Neural progenitor cell (in vitro differentiated cells): ENCODE measurements around the gene VAPA. TPM values are rescaled to one million over a fixed set of nuclear protein-coding genes. Genes with fewer than 3 reads are reported as not detected.

ENCODE experiments used
- DNase-seq: peaks from one replicate; pipeline ENCODE4 v3.0.0-alpha.2; 2016; ENCODE audit warnings: low spot score
- H2AFZ ChIP-seq: fragments of 200-600 bp; sonication (generic); replicated peaks from 2 replicates; pipeline ENCODE4 v1.6.1; 2016; ENCODE audit warnings: antibody characterized with exemption
- H3F3A ChIP-seq: fragments of 200-600 bp; sonication (generic); 2 replicates; pipeline ENCODE4 v1.6.1; 2016; ENCODE audit warnings: antibody characterized with exemption, low read depth
- H3K27ac ChIP-seq: fragments of 200-600 bp; sonication (generic); 2 replicates; pipeline ENCODE4 v1.5.1; 2016; ENCODE audit warnings: mild to moderate bottlenecking
- H3K27me3 ChIP-seq: fragments of 200-600 bp; sonication (generic); 2 replicates; pipeline ENCODE4 v1.6.1; 2016; ENCODE audit warnings: mild to moderate bottlenecking, moderate library complexity
- H3K36me3 ChIP-seq: fragments of 200-600 bp; sonication (generic); 2 replicates; pipeline ENCODE4 v1.5.1; 2016
- H3K4me1 ChIP-seq: fragments of 200-600 bp; sonication (generic); 2 replicates; pipeline ENCODE4 v1.6.1; 2016; ENCODE audit warnings: mixed run types
- H3K4me2 ChIP-seq: fragments of 200-600 bp; sonication (generic); 2 replicates; pipeline ENCODE4 v1.6.1; 2016
- H3K4me3 ChIP-seq: fragments of 200-600 bp; sonication (generic); 2 replicates; pipeline ENCODE4 v1.5.1; 2016
- H3K79me2 ChIP-seq: fragments of 200-600 bp; sonication (generic); 2 replicates; pipeline ENCODE4 v1.6.1; 2016; ENCODE audit warnings: low read depth
- H3K9ac ChIP-seq: fragments of 200-600 bp; sonication (generic); 2 replicates; pipeline ENCODE4 v1.6.1; 2016
- H3K9me3 ChIP-seq: fragments of 200-600 bp; sonication (generic); 2 replicates; pipeline ENCODE4 v1.5.1; 2016; ENCODE audit warnings: low read depth
- H4K20me1 ChIP-seq: fragments of 200-600 bp; sonication (generic); 2 replicates; pipeline ENCODE4 v1.6.1; 2016; ENCODE audit warnings: low read depth
- H3K27ac Mint-ChIP-seq: 3 replicates; pipeline ENCODE4 v1.8.0; 2021; ENCODE audit warnings: mixed read lengths
- H3K27me3 Mint-ChIP-seq: 2 replicates; pipeline ENCODE4 v1.8.0; 2022; ENCODE audit warnings: low read depth, mild to moderate bottlenecking, inconsistent platforms, moderate library complexity, mixed read lengths; ENCODE audit not compliant: insufficient read depth
- H3K36me3 Mint-ChIP-seq: 3 replicates; pipeline ENCODE4 v1.8.0; 2021; ENCODE audit warnings: mixed read lengths
- H3K4me1 Mint-ChIP-seq: 3 replicates; pipeline ENCODE4 v1.8.0; 2021; ENCODE audit warnings: mixed read lengths
- H3K4me3 Mint-ChIP-seq: 3 replicates; pipeline ENCODE4 v1.8.0; 2021; ENCODE audit warnings: mild to moderate bottlenecking, moderate library complexity, mixed read lengths
- H3K9me3 Mint-ChIP-seq: 3 replicates; pipeline ENCODE4 v1.8.0; 2020; ENCODE audit warnings: mixed read lengths
- EZH2 ChIP-seq: fragments of 200-600 bp; sonication (generic); IDR thresholded peaks from 2 replicates; pipeline ENCODE4 v1.6.1; 2017; ENCODE audit warnings: antibody characterized with exemption, mild to moderate bottlenecking, moderate library complexity
- EZH2phosphoT487 ChIP-seq: fragments of 200-600 bp; sonication (generic); IDR thresholded peaks from 2 replicates; pipeline ENCODE4 v1.6.1; 2017; ENCODE audit warnings: antibody characterized with exemption
- total RNA-seq: library from RNA; depleted of rRNA; stranded (reverse); fragments of >200 nt; gene quantifications from 2 replicates; pipeline ENCODE4 v1.2.3, GENCODE V29; 2015; ENCODE audit warnings: low replicate concordance
- TF ChIP-seq, protein P1 (sequence below): fragments of 200-600 bp; sonication (generic); IDR thresholded peaks from 2 replicates; pipeline ENCODE4 v1.5.1; 2017; ENCODE audit warnings: antibody characterized with exemption, mild to moderate bottlenecking

The VAPA gene
- total RNA-seq, 1 donor from 2014 or later: 285 TPM

DNA sequence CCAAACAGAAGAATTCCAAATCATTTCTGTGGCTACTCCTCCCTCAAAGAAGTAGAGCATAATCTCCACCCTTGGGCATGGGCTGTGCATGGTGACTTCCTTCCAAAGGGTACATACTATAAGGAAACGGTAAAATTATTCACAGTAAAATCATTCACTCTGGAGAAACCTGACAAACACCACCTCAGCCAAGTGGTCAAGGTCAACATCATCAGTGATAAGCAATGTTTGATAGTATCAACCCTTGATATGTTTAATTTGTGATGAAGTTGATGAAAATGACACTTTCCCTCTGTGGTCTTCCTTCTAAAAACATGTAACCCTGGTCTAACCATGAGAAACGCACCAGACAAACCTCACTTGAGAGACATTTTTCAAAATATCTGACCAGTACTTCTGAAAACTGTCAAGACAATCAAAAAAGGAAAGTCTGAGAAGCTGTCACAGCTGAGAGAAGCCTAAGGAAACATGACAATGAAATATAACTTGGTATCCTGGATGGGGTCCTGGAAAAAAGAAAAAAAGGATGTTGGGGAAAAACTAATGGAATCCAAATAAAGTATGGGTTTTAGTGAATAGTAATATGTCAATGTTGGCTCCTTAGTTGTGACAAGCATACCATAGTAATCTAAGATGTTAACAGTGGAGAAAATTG, 37.5 kb upstream of the VAPA start:
- TF ChIP-seq EZH2phosphoT487: no peak
- TF ChIP-seq, protein P1, sequence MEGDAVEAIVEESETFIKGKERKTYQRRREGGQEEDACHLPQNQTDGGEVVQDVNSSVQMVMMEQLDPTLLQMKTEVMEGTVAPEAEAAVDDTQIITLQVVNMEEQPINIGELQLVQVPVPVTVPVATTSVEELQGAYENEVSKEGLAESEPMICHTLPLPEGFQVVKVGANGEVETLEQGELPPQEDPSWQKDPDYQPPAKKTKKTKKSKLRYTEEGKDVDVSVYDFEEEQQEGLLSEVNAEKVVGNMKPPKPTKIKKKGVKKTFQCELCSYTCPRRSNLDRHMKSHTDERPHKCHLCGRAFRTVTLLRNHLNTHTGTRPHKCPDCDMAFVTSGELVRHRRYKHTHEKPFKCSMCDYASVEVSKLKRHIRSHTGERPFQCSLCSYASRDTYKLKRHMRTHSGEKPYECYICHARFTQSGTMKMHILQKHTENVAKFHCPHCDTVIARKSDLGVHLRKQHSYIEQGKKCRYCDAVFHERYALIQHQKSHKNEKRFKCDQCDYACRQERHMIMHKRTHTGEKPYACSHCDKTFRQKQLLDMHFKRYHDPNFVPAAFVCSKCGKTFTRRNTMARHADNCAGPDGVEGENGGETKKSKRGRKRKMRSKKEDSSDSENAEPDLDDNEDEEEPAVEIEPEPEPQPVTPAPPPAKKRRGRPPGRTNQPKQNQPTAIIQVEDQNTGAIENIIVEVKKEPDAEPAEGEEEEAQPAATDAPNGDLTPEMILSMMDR: no peak
- no peak overlapping the region for H2AFZ ChIP-seq
- no peak overlapping the region for H3K27ac ChIP-seq
- no peaks in the 10 kb centered on the region for H3K9me3 Mint-ChIP-seq
- H4K20me1 ChIP-seq: no peaks in the 10 kb centered on the region
- H3K79me2 ChIP-seq: no peaks in the 10 kb centered on the region
- H3K9me3 ChIP-seq: no peaks in the 10 kb centered on the region
- no peaks in the 10 kb centered on the region for H3K27me3 ChIP-seq
- H3K4me1 ChIP-seq: peaks cover 17% of the 10 kb centered on the region
- H3K4me1 Mint-ChIP-seq: peaks cover 15% of the 10 kb centered on the region
- no peaks in the 10 kb centered on the region for H3K36me3 ChIP-seq
- peaks cover 2% of the 10 kb centered on the region for H3K27me3 Mint-ChIP-seq
- no peak overlapping the region for H3K4me3 Mint-ChIP-seq
- peaks cover 8% of the 10 kb centered on the region for H3F3A ChIP-seq
- H3K9ac ChIP-seq: no peak overlapping the region
- H3K36me3 Mint-ChIP-seq: no peaks in the 10 kb centered on the region
- no peak overlapping the region for H3K27ac Mint-ChIP-seq
- H3K4me3 ChIP-seq: no peak overlapping the region
- no peak for DNase-seq
- no peak overlapping the region for H3K4me2 ChIP-seq

DNA sequence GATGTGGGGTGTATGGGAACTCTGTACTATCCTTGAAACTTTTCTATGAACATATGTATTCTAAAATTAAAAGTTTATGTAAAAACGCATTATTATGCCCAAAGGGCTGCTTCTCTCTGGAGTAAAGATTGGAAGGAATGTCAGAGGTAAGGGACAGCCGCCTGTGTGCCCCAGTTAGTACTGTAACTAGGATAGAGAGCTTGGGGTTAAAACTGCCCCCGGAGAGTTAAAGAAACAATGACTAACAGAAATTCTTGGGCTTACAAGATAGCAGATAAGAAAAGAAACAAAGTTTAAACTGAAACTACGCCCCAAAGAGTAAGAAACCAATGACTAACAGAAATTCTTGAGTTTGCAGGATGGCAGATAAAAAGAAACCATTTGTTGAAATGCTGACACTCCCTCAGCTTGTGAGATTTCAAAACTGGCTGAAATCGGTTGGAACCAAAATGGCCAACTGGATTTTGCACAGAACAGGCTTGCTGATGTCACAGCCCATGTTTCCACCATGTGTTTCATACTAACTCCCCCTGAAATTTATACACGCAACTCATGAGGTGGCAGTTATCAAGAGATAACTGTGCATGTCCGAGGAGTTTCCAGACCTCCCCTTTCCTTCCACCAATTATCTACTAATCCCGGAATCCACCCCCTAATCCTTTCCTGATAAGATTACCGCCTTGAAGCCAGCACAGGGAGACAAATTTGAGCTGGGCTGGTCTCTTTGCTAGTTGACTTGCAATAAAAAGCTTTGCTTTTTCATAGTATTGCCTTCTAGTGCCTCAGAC, 36.8 kb upstream of the VAPA start:
- peak overlapping the region; percentile 17 for H2AFZ ChIP-seq
- H3K9me3 ChIP-seq: no peaks in the 10 kb centered on the region
- no peak for TF ChIP-seq EZH2
- TF ChIP-seq, protein P1: no peak
- no peak for TF ChIP-seq EZH2phosphoT487
- Mint-ChIP-seq H3K36me3 (no peaks in the 10 kb centered on the region), H3K27ac (no peak overlapping the region), H3K9me3 (no peaks in the 10 kb centered on the region), H3K4me1 (peaks cover 15% of the 10 kb centered on the region), H3K27me3 (peaks cover 2% of the 10 kb centered on the region), H3K4me3 (no peak overlapping the region)
- no peaks in the 10 kb centered on the region for H3K27me3 ChIP-seq
- H3K4me1 ChIP-seq: peaks cover 17% of the 10 kb centered on the region
- no peak overlapping the region for H3K27ac ChIP-seq
- H3K9ac ChIP-seq: no peak overlapping the region
- H3K79me2 ChIP-seq: no peaks in the 10 kb centered on the region
- peak overlapping the region; percentile 49 for H3K4me2 ChIP-seq
- H3F3A ChIP-seq: peaks cover 8% of the 10 kb centered on the region
- H4K20me1 ChIP-seq: no peaks in the 10 kb centered on the region
- H3K36me3 ChIP-seq: no peaks in the 10 kb centered on the region
- DNase-seq: peak; percentile 66
- H3K4me3 ChIP-seq: no peak overlapping the region

DNA sequence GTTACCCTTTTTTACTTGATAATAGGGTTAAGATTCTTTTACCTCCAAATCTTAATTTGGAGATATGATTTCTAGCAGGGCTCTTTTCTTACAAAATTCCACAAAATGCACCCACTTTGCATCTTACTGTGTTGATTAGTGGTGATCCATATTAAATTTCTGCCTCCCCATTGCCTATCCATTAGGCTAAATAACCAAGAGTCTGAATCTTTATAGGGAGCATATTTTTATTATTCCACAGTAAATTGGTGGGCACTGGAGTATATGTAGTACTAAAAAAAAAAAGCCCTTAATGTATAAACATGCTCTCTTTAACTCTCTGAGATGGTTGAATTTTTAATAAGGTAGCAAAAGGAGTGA, 36.2 kb upstream of the VAPA start:
- no peak overlapping the region for H3K4me3 Mint-ChIP-seq
- TF ChIP-seq EZH2 (no peak), EZH2phosphoT487 (no peak)
- TF ChIP-seq, protein P1: no peak
- Histone ChIP-seq H3K79me2 (no peaks in the 10 kb centered on the region), H3K27me3 (no peaks in the 10 kb centered on the region), H3K4me2 (peak overlapping the region; percentile 49), H2AFZ (no peak overlapping the region), H3K36me3 (no peaks in the 10 kb centered on the region), H3K9me3 (no peaks in the 10 kb centered on the region), H4K20me1 (no peaks in the 10 kb centered on the region), H3K9ac (no peak overlapping the region), H3K4me3 (no peak overlapping the region), H3K27ac (no peak overlapping the region), H3K4me1 (peaks cover 17% of the 10 kb centered on the region), H3F3A (peaks cover 8% of the 10 kb centered on the region)
- H3K27ac Mint-ChIP-seq: no peak overlapping the region
- H3K9me3 Mint-ChIP-seq: no peaks in the 10 kb centered on the region
- no peak for DNase-seq
- H3K36me3 Mint-ChIP-seq: no peaks in the 10 kb centered on the region
- peaks cover 10% of the 10 kb centered on the region for H3K4me1 Mint-ChIP-seq
- H3K27me3 Mint-ChIP-seq: peaks cover 2% of the 10 kb centered on the region
